ENCODE results near the gene CANT1. TPM values are rescaled to one million over a fixed set of nuclear protein-coding genes. Genes with fewer than 3 reads are reported as not detected.
A peak's percentile ranks its signal among the peaks of the same experiment; 100 is the strongest.

CANT1 gene
- total RNA-seq, 1 donor from 2014 or later = 66.3 TPM

DNA sequence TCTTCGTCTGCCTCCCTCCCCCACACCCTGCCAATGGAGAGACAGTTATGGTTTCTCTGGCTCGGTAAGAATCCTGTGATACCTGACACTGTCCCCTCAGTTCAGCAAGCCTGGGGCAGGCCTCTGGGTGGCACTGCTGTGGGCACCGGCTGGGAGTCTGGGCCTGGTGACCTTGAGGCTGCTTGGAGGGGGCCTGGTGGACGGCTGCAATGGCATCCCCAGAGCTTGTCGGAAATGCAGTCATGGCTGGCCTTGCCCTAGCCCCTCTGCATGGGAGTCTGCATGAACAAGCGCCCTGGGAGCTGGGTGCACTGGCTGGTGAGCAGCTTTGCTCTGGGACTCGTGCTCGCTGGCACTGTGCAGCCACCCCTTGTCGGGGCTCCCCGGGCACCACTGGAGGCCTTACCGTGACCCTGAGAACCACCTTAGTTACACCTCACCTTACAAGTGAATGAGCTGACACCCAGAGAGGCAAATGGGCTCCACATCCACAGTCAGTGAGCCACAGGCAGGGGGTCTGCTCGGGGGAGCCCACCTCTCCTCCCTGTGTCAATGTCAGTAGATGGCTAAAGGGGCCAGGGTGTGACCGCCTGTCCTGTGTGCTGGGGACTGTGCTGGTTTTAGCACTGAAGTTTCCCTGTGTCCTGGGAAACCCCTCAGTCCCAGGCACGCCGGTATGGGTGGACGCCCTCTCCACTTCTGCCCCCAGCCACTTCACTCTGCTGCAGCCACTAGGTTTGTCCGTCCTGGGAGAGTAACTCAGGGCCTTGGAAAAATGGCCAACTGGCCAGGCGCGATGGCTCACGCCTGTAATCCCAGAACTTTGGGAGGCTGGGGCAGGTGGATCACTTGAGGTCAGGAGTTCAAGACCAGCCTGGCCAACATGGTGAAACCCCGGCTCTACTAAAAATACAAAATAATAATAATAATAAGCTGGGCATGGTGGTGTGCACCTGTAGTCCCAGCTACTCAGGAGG, 31.3 kb downstream of the CANT1 start:
- DNase-seq (ENCODE audit: low spot score, unreplicated experiment) = no peak
- no peaks in the 10 kb centered on the region for H3K27me3 Mint-ChIP-seq
- H3K9me3 Mint-ChIP-seq (ENCODE audit: low read depth) = no peaks in the 10 kb centered on the region
- TF ChIP-seq, protein P1, sequence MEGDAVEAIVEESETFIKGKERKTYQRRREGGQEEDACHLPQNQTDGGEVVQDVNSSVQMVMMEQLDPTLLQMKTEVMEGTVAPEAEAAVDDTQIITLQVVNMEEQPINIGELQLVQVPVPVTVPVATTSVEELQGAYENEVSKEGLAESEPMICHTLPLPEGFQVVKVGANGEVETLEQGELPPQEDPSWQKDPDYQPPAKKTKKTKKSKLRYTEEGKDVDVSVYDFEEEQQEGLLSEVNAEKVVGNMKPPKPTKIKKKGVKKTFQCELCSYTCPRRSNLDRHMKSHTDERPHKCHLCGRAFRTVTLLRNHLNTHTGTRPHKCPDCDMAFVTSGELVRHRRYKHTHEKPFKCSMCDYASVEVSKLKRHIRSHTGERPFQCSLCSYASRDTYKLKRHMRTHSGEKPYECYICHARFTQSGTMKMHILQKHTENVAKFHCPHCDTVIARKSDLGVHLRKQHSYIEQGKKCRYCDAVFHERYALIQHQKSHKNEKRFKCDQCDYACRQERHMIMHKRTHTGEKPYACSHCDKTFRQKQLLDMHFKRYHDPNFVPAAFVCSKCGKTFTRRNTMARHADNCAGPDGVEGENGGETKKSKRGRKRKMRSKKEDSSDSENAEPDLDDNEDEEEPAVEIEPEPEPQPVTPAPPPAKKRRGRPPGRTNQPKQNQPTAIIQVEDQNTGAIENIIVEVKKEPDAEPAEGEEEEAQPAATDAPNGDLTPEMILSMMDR (IDR thresholded peaks at IDR 0.05; ENCODE audit: unreplicated experiment) = no peak
- peaks cover 3% of the 10 kb centered on the region for H3K4me1 Mint-ChIP-seq (ENCODE audit: low read depth)
- no peak overlapping the region for H3K27ac Mint-ChIP-seq
- H3K4me3 Mint-ChIP-seq (ENCODE audit: low read depth) = no peak overlapping the region
- no peaks in the 10 kb centered on the region for H3K36me3 Mint-ChIP-seq (ENCODE audit: insufficient read depth)

DNA sequence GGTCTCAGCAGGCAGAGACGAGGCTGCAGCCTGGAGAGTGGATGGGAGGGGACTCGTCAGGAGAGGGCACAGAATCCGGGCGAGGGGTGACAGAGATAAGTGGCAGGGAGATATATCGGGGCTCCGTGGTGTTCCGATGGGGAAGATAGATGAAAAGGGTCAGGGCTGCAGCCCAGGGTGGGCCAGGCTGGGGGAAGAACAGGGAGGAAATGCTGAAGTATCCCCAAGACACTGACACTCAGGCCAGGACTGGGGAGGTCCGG, 32.0 kb downstream of the CANT1 start:
- DNase-seq (ENCODE audit: low spot score, unreplicated experiment) = no peak
- H3K9me3 Mint-ChIP-seq (ENCODE audit: low read depth) = no peaks in the 10 kb centered on the region
- peaks cover 3% of the 10 kb centered on the region for H3K4me1 Mint-ChIP-seq (ENCODE audit: low read depth)
- no peaks in the 10 kb centered on the region for H3K36me3 Mint-ChIP-seq (ENCODE audit: insufficient read depth)
- H3K27me3 Mint-ChIP-seq = no peaks in the 10 kb centered on the region
- TF ChIP-seq, protein P1 (IDR thresholded peaks at IDR 0.05; ENCODE audit: unreplicated experiment) = no peak
- no peak overlapping the region for H3K27ac Mint-ChIP-seq
- no peak overlapping the region for H3K4me3 Mint-ChIP-seq (ENCODE audit: low read depth)

DNA sequence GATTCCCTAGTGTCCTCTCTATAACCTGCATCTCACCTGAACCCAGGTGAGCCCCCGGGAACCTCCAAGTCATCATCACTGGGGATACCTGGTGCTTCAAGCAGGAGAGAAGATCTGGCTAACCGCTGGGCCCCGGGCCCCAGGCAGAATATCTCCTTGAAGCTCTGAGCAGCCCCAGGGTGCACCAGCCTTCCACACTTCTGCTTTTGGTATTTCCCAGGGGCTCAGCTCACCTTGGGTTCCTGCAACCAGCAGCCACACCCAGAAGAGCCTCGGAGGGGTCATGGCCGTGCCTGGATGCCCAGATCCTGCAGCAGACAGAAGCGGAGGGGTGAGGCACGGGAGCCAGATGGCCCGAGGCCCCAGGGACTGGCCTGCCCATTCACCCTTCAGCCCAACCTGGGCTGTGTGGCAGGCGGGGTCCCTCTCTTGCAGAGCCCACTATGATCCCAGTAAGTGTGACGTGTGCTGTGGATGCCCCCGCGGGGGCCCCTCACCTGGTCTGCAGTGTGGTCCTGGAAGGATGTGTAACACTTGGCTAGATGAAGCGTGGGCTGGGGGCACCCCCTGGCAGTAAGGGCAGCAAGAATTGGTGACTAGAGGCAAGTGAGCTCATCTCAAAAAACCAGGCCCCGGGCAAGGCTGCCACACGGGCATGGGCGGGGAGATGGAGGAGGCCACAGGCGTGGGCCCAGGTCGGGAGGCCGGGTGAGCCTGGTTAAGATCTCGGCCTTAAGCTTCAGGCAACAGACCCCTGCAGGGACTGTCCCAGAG, 32.5 kb downstream of the CANT1 start:
- no peak overlapping the region for H3K4me3 Mint-ChIP-seq (ENCODE audit: low read depth)
- no peaks in the 10 kb centered on the region for H3K27me3 Mint-ChIP-seq
- H3K36me3 Mint-ChIP-seq (ENCODE audit: insufficient read depth) = no peaks in the 10 kb centered on the region
- H3K27ac Mint-ChIP-seq = no peak overlapping the region
- no peaks in the 10 kb centered on the region for H3K9me3 Mint-ChIP-seq (ENCODE audit: low read depth)
- TF ChIP-seq, protein P1 (IDR thresholded peaks at IDR 0.05; ENCODE audit: unreplicated experiment) = no peak
- no peak for DNase-seq (ENCODE audit: low spot score, unreplicated experiment)
- H3K4me1 Mint-ChIP-seq (ENCODE audit: low read depth) = peaks cover 3% of the 10 kb centered on the region

DNA sequence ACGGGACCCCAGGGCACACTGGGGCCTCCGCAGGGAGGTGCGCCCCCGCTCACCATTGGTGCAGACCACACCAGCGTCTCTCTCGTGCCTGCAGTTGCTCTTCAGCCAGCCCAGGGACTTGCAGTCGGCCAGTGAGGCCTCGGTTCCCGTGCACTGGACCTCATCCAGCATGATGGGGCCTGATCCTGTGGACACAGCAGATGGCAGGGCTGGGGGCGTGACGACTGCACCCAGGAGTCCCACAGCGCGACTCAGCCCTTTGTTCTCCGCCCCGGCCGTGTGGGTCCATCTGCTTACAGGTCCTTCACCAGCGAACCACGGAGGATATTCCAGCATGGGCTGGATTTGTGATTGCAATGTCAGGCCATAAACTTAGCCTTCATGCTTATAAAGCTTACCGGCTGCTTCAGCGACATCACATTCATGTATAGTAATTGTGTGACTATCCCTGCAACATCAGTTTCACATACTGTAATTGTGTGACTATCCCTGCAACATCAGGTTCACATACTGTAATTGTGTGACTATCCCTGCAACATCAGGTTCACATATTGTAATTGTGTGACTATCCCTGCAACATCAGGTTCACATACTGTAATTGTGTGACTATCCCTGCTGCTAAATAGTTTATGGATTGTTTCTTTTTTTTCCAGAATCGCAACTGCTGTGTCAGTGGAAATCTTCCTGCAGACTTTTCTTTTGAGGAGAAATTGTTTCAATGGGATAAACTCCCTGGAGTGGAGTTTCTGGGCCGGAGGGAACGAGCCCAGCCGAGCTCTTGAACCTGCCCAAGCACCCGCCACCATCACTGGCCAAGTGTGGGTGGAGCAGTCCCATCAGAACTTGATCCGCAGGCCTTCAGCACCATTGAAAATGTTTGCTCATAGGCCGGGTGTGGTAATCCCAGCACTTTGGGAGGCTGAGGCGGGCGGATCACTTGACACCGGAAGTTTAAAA, 34.7 kb downstream of the CANT1 start:
- Mint-ChIP-seq H3K36me3 (ENCODE audit: insufficient read depth) (no peaks in the 10 kb centered on the region), H3K9me3 (ENCODE audit: low read depth) (no peaks in the 10 kb centered on the region), H3K4me3 (ENCODE audit: low read depth) (no peak overlapping the region), H3K4me1 (ENCODE audit: low read depth) (peaks cover 4% of the 10 kb centered on the region), H3K27me3 (peaks cover 2% of the 10 kb centered on the region), H3K27ac (peak overlapping the region; percentile 69)
- no peak for DNase-seq (ENCODE audit: low spot score, unreplicated experiment)
- TF ChIP-seq, protein P1 (IDR thresholded peaks at IDR 0.05; ENCODE audit: unreplicated experiment) = no peak

Data from progenitor cell of endocrine pancreas (in vitro differentiated cells).